Activated T-cell treated with anti-CD3 and anti-CD28 coated beads for 1 hour (primary cell): ENCODE results near the gene BPIFA1.

Experiments used
- DNase-seq: peaks from one replicate; pipeline ENCODE4 v3.0.0-alpha.2; 2020; ENCODE audit warnings: low read depth

BPIFA1 gene

GRCh38 chr20:33235696-33236095 lies at the start of gene BPIFA1:
Gene BPIFA1 (plus strand): TSS chr20:33235996. CDS start chr20:33237712, 1,716 bp downstream.
- no peak for DNase-seq

- no peak for DNase-seq
Measured at GRCh38 chr20:33187491-33187890, 48.3 kb upstream of the BPIFA1 start.

GRCh38 chr20:33188421-33188820 lies 47.4 kb upstream of the BPIFA1 start:
- no peak for DNase-seq

- DNase-seq = no peak
Measured at GRCh38 chr20:33191484-33191883, 44.3 kb upstream of the BPIFA1 start.

- DNase-seq = no peak
Measured at GRCh38 chr20:33191955-33192354, 43.8 kb upstream of the BPIFA1 start.

- DNase-seq = no peak
Measured at GRCh38 chr20:33192912-33193501, 42.8 kb upstream of the BPIFA1 start.

GRCh38 chr20:33199026-33199425 lies 36.8 kb upstream of the BPIFA1 start:
- no peak for DNase-seq

- no peak for DNase-seq
Measured at GRCh38 chr20:33202451-33202850, 33.3 kb upstream of the BPIFA1 start.

- DNase-seq = no peak
Measured at GRCh38 chr20:33203444-33203843, 32.4 kb upstream of the BPIFA1 start.

GRCh38 chr20:33209789-33210188 lies 26.0 kb upstream of the BPIFA1 start:
- DNase-seq = peak; percentile 17

- DNase-seq = no peak
Measured at GRCh38 chr20:33210371-33210770, 25.4 kb upstream of the BPIFA1 start.

GRCh38 chr20:33211817-33212424 lies 23.9 kb upstream of the BPIFA1 start:
- DNase-seq = peak; percentile 7

GRCh38 chr20:33217052-33217451 lies 18.7 kb upstream of the BPIFA1 start, which contains the start of gene BPIFA3:
Gene BPIFA3 (plus strand): TSS chr20:33217352. CDS start chr20:33217537, 185 bp downstream.
- no peak for DNase-seq

- no peak for DNase-seq
Measured at GRCh38 chr20:33224399-33224798, 11.4 kb upstream of the BPIFA1 start.

- DNase-seq = no peak
Measured at GRCh38 chr20:33229843-33230242, 6.0 kb upstream of the BPIFA1 start.

GRCh38 chr20:33231237-33231636 lies 4.6 kb upstream of the BPIFA1 start:
- no peak for DNase-seq

GRCh38 chr20:33232486-33233072 lies 3.2 kb upstream of the BPIFA1 start:
- DNase-seq = no peak

- no peak for DNase-seq
Measured at GRCh38 chr20:33233129-33233774, 2.5 kb upstream of the BPIFA1 start.

GRCh38 chr20:33234050-33234449 lies 1.7 kb upstream of the BPIFA1 start:
- DNase-seq = no peak

- no peak for DNase-seq
Measured at GRCh38 chr20:33236351-33236750, 555 bp downstream of the BPIFA1 start.

- no peak for DNase-seq
Measured at GRCh38 chr20:33237989-33238388, 2.2 kb downstream of the BPIFA1 start.

- DNase-seq = no peak
Measured at GRCh38 chr20:33239418-33239817, 3.6 kb downstream of the BPIFA1 start.
